ENCODE data around the gene EEF1AKMT1. TPM values are rescaled to one million over a fixed set of nuclear protein-coding genes. Genes with fewer than 3 reads are reported as not detected.

The EEF1AKMT1 gene
- total RNA-seq, 4 donors from 2014 or later = 2.0 to 24.7 (median 4.7) TPM

GRCh38 chr13:20769834-20770233 is 3.9 kb downstream of the EEF1AKMT1 start:
- peaks cover 14% of the 10 kb centered on the region for H3K4me1 ChIP-seq
- no peak overlapping the region for H3K27ac ChIP-seq
- 97% methylated on average over 1 of the region's 1 CpG for WGBS
- peaks cover 4% of the 10 kb centered on the region for H3K36me3 ChIP-seq
- H3K4me3 ChIP-seq = no peak overlapping the region
- no peak for TF ChIP-seq POLR2AphosphoS5 (IDR thresholded peaks at IDR 0.05)
- no peak for TF ChIP-seq CTCF (IDR thresholded peaks at IDR 0.05)
- TF ChIP-seq POLR2A (IDR thresholded peaks at IDR 0.05) = no peak
- no peak for TF ChIP-seq EP300 (IDR thresholded peaks at IDR 0.05)
- peaks cover 5% of the 10 kb centered on the region for H3K9me3 ChIP-seq
- H3K27me3 ChIP-seq = no peaks in the 10 kb centered on the region
- no peak for DNase-seq (ENCODE audit: low spot score in 2 of 2)

GRCh38 chr13:20769091-20769490 is 4.7 kb downstream of the EEF1AKMT1 start:
- Histone ChIP-seq H3K4me1 (peaks cover 13% of the 10 kb centered on the region), H3K9me3 (peaks cover 5% of the 10 kb centered on the region), H3K4me3 (no peak overlapping the region), H3K27ac (no peak overlapping the region), H3K27me3 (no peaks in the 10 kb centered on the region), H3K36me3 (peaks cover 4% of the 10 kb centered on the region)
- DNase-seq (ENCODE audit: low spot score in 2 of 2) = no peak
- no peak for TF ChIP-seq CTCF (IDR thresholded peaks at IDR 0.05)
- TF ChIP-seq EP300 (IDR thresholded peaks at IDR 0.05) = no peak
- no peak for TF ChIP-seq POLR2A (IDR thresholded peaks at IDR 0.05)
- TF ChIP-seq POLR2AphosphoS5 (IDR thresholded peaks at IDR 0.05) = no peak
- 45% methylated on average over 2 of the region's 2 CpGs for WGBS

- DNase-seq (ENCODE audit: low spot score in 2 of 2) = no peak
- Histone ChIP-seq H3K4me1 (peaks cover 3% of the 10 kb centered on the region), H3K27ac (no peak overlapping the region), H3K36me3 (peaks cover 4% of the 10 kb centered on the region), H3K9me3 (peaks cover 5% of the 10 kb centered on the region), H3K4me3 (no peak overlapping the region), H3K27me3 (no peaks in the 10 kb centered on the region)
- WGBS = 92% methylated on average over 2 of the region's 2 CpGs
- no peak for TF ChIP-seq POLR2A (IDR thresholded peaks at IDR 0.05)
- TF ChIP-seq EP300 (IDR thresholded peaks at IDR 0.05) = no peak
- TF ChIP-seq POLR2AphosphoS5 (IDR thresholded peaks at IDR 0.05) = no peak
- no peak for TF ChIP-seq CTCF (IDR thresholded peaks at IDR 0.05)
Observed at GRCh38 chr13:20767309-20767943, 6.3 kb downstream of the EEF1AKMT1 start.

- no peak for TF ChIP-seq POLR2AphosphoS5 (IDR thresholded peaks at IDR 0.05)
- TF ChIP-seq CTCF (IDR thresholded peaks at IDR 0.05) = no peak
- TF ChIP-seq EP300 (IDR thresholded peaks at IDR 0.05) = no peak
- no peak for TF ChIP-seq POLR2A (IDR thresholded peaks at IDR 0.05)
- Histone ChIP-seq H3K9me3 (no peaks in the 10 kb centered on the region), H3K36me3 (no peaks in the 10 kb centered on the region), H3K27me3 (no peaks in the 10 kb centered on the region), H3K4me1 (no peaks in the 10 kb centered on the region), H3K4me3 (no peak overlapping the region), H3K27ac (no peak overlapping the region)
- 85% methylated on average over 3 of the region's 3 CpGs for WGBS
- DNase-seq (ENCODE audit: low spot score in 2 of 2) = no peak
Observed at GRCh38 chr13:20760872-20761271, 12.9 kb downstream of the EEF1AKMT1 start.

GRCh38 chr13:20754009-20754408 is 19.8 kb downstream of the EEF1AKMT1 start:
- DNase-seq (ENCODE audit: low spot score in 2 of 2) = no peak
- Histone ChIP-seq H3K27me3 (no peaks in the 10 kb centered on the region), H3K9me3 (peaks cover 7% of the 10 kb centered on the region), H3K4me1 (no peaks in the 10 kb centered on the region), H3K36me3 (peaks cover 5% of the 10 kb centered on the region), H3K27ac (no peak overlapping the region), H3K4me3 (no peak overlapping the region)
- TF ChIP-seq EP300 (IDR thresholded peaks at IDR 0.05) (no peak), POLR2A (IDR thresholded peaks at IDR 0.05) (no peak), POLR2AphosphoS5 (IDR thresholded peaks at IDR 0.05) (no peak), CTCF (IDR thresholded peaks at IDR 0.05) (no peak)

All from suprapubic skin (tissue), 4 donors.